ENCODE data around the gene MYL5. TPM values are rescaled to one million over a fixed set of nuclear protein-coding genes. Genes with fewer than 3 reads are reported as not detected.

Gene MYL5
- total RNA-seq, 1 donor from 2014 or later: 17.5 TPM

DNA sequence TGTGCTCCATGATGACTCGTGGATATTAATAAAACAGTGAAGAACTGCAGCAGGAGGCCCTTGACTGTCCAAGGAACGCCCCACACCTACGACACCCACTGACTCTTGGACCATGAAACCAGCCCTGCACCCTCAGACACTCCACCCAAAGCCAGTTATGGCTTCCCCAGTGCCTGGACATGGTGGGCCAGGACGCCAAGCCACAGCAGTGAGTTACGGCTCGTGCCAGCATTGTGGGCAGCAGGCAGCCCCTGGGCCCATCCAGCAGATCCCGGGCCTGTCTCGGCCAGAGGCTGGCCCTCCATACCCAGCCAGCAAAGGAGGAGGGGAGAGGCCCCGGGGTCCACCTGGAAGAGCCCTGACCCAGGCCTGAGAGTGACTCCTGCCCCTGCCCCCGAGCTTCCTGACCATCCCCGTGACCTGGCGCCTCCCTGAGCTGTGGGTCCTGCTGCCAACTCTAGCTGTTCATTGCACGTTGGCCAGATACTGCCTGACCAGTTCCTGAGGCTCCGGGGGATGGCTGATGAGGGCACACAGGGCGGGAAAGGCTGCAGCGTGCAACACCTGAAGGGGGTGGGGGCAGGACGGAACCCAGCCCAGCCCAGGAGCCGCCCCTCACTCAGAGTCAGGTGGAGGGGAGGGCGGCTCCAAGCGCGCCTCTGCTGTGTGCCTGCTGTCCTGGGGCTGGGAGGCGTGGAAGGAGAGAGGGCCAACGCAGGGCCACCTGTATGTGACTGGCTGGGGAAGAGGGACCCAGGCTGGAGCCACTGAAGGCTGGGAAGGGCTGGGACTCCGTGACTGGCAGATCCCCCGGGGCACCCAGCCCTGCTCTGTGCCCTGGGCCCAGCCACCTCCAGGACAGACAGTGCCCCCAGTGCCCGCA is 13.9 kb downstream of the MYL5 start:
- peaks cover 4% of the 10 kb centered on the region for H3K36me3 Mint-ChIP-seq (ENCODE audit: low read depth, unreplicated experiment)
- no peaks in the 10 kb centered on the region for H3K79me2 ChIP-seq (ENCODE audit: insufficient read depth, low read length)
- H3K4me3 ChIP-seq (ENCODE audit: insufficient read depth, low read depth, low read length): peak overlapping the region; percentile 17
- peak overlapping the region; percentile 68 for H3K4me3 Mint-ChIP-seq (ENCODE audit: unreplicated experiment)
- H3K4me1 Mint-ChIP-seq (ENCODE audit: low read depth, unreplicated experiment): peaks cover 17% of the 10 kb centered on the region
- H2AFZ ChIP-seq (ENCODE audit: low read depth, low read length): peak overlapping the region; percentile 69
- no peak for DNase-seq (ENCODE audit: low read depth)
- H3K27ac Mint-ChIP-seq (ENCODE audit: unreplicated experiment): peak overlapping the region; percentile 97
- peak overlapping the region; percentile 76 for H3K4me2 ChIP-seq (ENCODE audit: low read length)
- peak overlapping the region; percentile 60 for H3K27ac ChIP-seq (ENCODE audit: low read depth, low read length)
- H3K27me3 ChIP-seq (ENCODE audit: insufficient read depth, low read length): peaks cover 3% of the 10 kb centered on the region
- H3K9me3 Mint-ChIP-seq (ENCODE audit: unreplicated experiment): no peaks in the 10 kb centered on the region
- H3K27me3 Mint-ChIP-seq (ENCODE audit: low read depth, unreplicated experiment): peaks cover 3% of the 10 kb centered on the region
- H3K9ac ChIP-seq (ENCODE audit: low read length): peak overlapping the region; percentile 53
- no peaks in the 10 kb centered on the region for H3K9me3 ChIP-seq (ENCODE audit: insufficient read depth, low read depth, low read length)
- H3K4me1 ChIP-seq (ENCODE audit: insufficient read depth, low read length): peaks cover 25% of the 10 kb centered on the region
- no peaks in the 10 kb centered on the region for H3K36me3 ChIP-seq (ENCODE audit: insufficient read depth, low read length)
- no peak for FAIRE-seq
- TF ChIP-seq, protein P1, sequence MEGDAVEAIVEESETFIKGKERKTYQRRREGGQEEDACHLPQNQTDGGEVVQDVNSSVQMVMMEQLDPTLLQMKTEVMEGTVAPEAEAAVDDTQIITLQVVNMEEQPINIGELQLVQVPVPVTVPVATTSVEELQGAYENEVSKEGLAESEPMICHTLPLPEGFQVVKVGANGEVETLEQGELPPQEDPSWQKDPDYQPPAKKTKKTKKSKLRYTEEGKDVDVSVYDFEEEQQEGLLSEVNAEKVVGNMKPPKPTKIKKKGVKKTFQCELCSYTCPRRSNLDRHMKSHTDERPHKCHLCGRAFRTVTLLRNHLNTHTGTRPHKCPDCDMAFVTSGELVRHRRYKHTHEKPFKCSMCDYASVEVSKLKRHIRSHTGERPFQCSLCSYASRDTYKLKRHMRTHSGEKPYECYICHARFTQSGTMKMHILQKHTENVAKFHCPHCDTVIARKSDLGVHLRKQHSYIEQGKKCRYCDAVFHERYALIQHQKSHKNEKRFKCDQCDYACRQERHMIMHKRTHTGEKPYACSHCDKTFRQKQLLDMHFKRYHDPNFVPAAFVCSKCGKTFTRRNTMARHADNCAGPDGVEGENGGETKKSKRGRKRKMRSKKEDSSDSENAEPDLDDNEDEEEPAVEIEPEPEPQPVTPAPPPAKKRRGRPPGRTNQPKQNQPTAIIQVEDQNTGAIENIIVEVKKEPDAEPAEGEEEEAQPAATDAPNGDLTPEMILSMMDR (IDR thresholded peaks at IDR 0.05; ENCODE audit: insufficient read depth, low read depth, low read length): no peak
- no peaks in the 10 kb centered on the region for H4K20me1 ChIP-seq (ENCODE audit: insufficient read depth, low read length)

DNA sequence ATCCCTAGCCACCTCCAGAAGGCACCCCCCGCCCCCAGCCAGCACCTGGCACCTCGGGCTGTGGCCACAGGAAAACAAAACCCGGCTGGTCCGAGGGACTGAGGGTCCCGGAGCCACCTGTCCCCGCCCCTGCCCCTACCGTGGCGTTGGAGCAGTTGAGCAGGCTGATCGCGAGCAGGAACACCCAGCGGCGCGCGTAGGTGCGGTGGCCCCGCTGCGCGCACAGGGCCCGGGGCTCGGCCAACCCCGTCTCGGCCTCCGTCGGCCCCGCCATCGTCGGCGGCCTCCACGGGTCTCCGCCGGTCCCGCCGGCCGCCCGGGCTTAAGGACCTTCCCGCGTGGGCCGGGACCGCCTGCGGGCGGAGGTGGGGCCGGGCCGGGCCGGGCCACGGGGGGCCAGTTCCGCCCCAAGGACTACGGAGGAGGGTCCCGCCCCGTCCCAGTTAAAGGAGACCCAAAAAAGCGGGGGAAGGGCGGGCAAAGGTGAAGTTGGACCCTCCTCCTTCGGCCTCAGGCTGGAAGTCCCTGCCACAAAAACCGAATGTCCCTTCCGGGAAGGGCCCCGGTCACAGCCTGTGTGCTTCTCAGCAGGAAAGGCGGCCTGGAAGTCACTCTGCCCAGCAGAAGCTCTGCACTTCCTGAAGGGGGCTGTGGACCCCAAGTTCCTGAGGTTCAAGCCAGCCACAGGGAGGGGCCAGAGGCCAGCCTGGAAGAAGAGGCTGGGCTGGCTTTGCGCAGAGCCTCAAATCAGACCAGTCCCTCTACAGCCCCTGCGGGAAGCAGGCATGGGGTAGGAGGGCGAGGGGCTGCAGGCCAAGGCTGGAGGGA is 14.7 kb downstream of the MYL5 start, which contains the start of gene SLC49A3:
TSS of gene SLC49A3 (minus strand) at position 298 of the 828 bp plus-strand sequence. CDS start at position 274, 24 bp downstream.
- no peak for TF ChIP-seq EZH2 (IDR thresholded peaks at IDR 0.05; ENCODE audit: insufficient read depth, low read length)
- TF ChIP-seq, protein P1 (IDR thresholded peaks at IDR 0.05; ENCODE audit: insufficient read depth, low read depth, low read length): no peak
- Mint-ChIP-seq H3K4me3 (ENCODE audit: unreplicated experiment) (peak within 1 kb of the TSS; percentile 68), H3K9me3 (ENCODE audit: unreplicated experiment) (no peaks in the 10 kb centered on the region), H3K27me3 (ENCODE audit: low read depth, unreplicated experiment) (peaks cover 8% of the 10 kb centered on the region), H3K4me1 (ENCODE audit: low read depth, unreplicated experiment) (peaks cover 17% of the 10 kb centered on the region), H3K36me3 (ENCODE audit: low read depth, unreplicated experiment) (peaks cover 4% of the 10 kb centered on the region), H3K27ac (ENCODE audit: unreplicated experiment) (peak within 1 kb of the TSS; percentile 97)
- no peaks in the 10 kb centered on the region for H4K20me1 ChIP-seq (ENCODE audit: insufficient read depth, low read length)
- no peaks in the 10 kb centered on the region for H3K36me3 ChIP-seq (ENCODE audit: insufficient read depth, low read length)
- no peaks in the 10 kb centered on the region for H3K79me2 ChIP-seq (ENCODE audit: insufficient read depth, low read length)
- H3K9me3 ChIP-seq (ENCODE audit: insufficient read depth, low read depth, low read length): no peaks in the 10 kb centered on the region
- H2AFZ ChIP-seq (ENCODE audit: low read depth, low read length): peak within 1 kb of the TSS; percentile 47
- H3K4me3 ChIP-seq (ENCODE audit: insufficient read depth, low read depth, low read length): peak within 1 kb of the TSS; percentile 17
- DNase-seq (ENCODE audit: low read depth) (no peak), FAIRE-seq (no peak)
- H3K9ac ChIP-seq (ENCODE audit: low read length): peak within 1 kb of the TSS; percentile 53
- H3K4me2 ChIP-seq (ENCODE audit: low read length): peak within 1 kb of the TSS; percentile 76
- peaks cover 25% of the 10 kb centered on the region for H3K4me1 ChIP-seq (ENCODE audit: insufficient read depth, low read length)
- H3K27me3 ChIP-seq (ENCODE audit: insufficient read depth, low read length): peaks cover 3% of the 10 kb centered on the region
- peak within 1 kb of the TSS; percentile 60 for H3K27ac ChIP-seq (ENCODE audit: low read depth, low read length)
